Natural killer cell treated with Interleukin-12 subunit alpha and Interleukin-12 subunit beta and Interleukin-15 and Interleukin-18, amount 100 ng/mL, for 72 hours (primary cell): ENCODE results near the gene NKD2. TPM values are rescaled to one million over a fixed set of nuclear protein-coding genes. Genes with fewer than 3 reads are reported as not detected.
"Not testable (repeated sequence)": the region's sequence is repeated elsewhere in the genome, so short reads cannot be mapped to it uniquely, and the experiment has no call there.

Experiments
- ATAC-seq, 2 donors: fragments of 150-1000 bp; cut with Tn5 transposase in 1 of 2; sonication (Bioruptor Pico), chemical (Tn5 transposase) in 1 of 2; 2 replicates each; pipeline ENCODE4 v1.10.0; 2021
- DNase-seq: peaks from one replicate; pipeline ENCODE4 v3.0.0; 2022; ENCODE audit warnings: low spot score
- H3K27ac Mint-ChIP-seq, 2 donors: 1 replicate in 1 of 2; 2 replicates in 1 of 2; pipeline ENCODE4 v1.8.0; 2022; ENCODE audit warnings: mixed read lengths in 2 of 2, mild to moderate bottlenecking in 1 of 2, moderate library complexity in 1 of 2
- H3K27me3 Mint-ChIP-seq, 2 donors: 1 replicate in 1 of 2; 2 replicates in 1 of 2; pipeline ENCODE4 v1.8.0; 2022; ENCODE audit warnings: mixed read lengths in 2 of 2
- H3K36me3 Mint-ChIP-seq: one replicate; pipeline ENCODE4 v1.8.0; 2022; ENCODE audit warnings: mixed read lengths
- H3K4me1 Mint-ChIP-seq, 2 donors: 1 replicate in 1 of 2; 2 replicates in 1 of 2; pipeline ENCODE4 v1.8.0; 2022; ENCODE audit warnings: low read depth in 2 of 2, mixed read lengths in 2 of 2, mild to moderate bottlenecking in 1 of 2
- H3K4me3 Mint-ChIP-seq: one replicate; pipeline ENCODE4 v1.8.0; 2022; ENCODE audit warnings: mixed read lengths
- H3K9me3 Mint-ChIP-seq: 2 replicates; pipeline ENCODE4 v1.8.0; 2022; ENCODE audit warnings: mixed read lengths
- total RNA-seq, 2 donors: library from RNA; stranded (reverse); gene quantifications; one replicate each; pipeline ENCODE4 v1.2.3, GENCODE V29; 2022

Gene NKD2
- total RNA-seq, 2 donors from 2014 or later: 0.53 TPM; not detected in 1

DNA sequence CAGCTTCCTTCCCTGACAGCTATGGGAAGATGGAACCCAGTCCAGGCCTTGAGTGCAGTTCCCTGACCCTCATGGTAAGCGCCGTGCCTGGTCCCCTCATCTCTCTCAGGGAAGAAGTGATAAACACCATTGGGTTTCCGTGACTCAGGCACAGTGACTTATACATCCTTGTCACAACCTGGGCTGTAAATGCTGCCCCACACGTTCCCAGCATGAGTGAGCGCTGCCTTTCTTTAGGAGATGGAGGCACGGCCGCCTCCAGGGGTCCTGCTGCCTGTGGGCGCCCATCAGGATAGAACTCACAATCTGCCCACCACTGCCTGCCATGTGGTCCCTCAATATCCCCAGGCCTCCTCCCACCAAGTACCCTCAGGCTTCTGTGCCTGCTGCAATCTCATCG lies 8.3 kb upstream of the NKD2 start:
- H3K27me3 Mint-ChIP-seq: peaks cover 0 to 6% of the 10 kb centered on the region in 2 donors
- H3K4me3 Mint-ChIP-seq: no peak overlapping the region
- H3K9me3 Mint-ChIP-seq: no peaks in the 10 kb centered on the region
- no peaks in the 10 kb centered on the region for H3K36me3 Mint-ChIP-seq
- H3K27ac Mint-ChIP-seq: no peak overlapping the region
- peaks cover 7 to 9% of the 10 kb centered on the region in 2 donors for H3K4me1 Mint-ChIP-seq
- ATAC-seq: no peak
- DNase-seq: no peak

DNA sequence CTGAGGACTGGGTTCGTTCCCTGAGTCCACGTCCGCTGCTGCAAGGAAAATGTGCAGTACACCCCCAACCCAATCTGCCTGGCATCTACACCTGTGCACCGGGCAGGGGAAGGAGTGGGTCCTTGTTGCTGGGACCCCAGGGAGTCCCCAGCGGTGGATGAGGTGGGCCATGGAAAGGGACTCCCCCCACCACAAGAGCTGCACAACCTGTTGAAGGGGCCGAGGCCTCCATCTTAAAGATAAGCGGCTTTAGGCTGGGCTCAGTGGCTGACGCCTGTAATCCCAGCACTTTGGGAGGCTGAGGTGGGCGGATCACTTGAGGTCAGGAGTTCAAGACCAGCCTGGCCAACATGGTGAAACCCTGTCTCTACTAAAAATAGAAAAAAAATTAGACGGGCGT lies 7.8 kb upstream of the NKD2 start:
- H3K27me3 Mint-ChIP-seq, H3K4me3 Mint-ChIP-seq, ATAC-seq, DNase-seq, H3K27ac Mint-ChIP-seq, H3K36me3 Mint-ChIP-seq, H3K9me3 Mint-ChIP-seq: not testable (repeated sequence)
- peaks cover 7 to 10% of the 10 kb centered on the region in 2 donors for H3K4me1 Mint-ChIP-seq

DNA sequence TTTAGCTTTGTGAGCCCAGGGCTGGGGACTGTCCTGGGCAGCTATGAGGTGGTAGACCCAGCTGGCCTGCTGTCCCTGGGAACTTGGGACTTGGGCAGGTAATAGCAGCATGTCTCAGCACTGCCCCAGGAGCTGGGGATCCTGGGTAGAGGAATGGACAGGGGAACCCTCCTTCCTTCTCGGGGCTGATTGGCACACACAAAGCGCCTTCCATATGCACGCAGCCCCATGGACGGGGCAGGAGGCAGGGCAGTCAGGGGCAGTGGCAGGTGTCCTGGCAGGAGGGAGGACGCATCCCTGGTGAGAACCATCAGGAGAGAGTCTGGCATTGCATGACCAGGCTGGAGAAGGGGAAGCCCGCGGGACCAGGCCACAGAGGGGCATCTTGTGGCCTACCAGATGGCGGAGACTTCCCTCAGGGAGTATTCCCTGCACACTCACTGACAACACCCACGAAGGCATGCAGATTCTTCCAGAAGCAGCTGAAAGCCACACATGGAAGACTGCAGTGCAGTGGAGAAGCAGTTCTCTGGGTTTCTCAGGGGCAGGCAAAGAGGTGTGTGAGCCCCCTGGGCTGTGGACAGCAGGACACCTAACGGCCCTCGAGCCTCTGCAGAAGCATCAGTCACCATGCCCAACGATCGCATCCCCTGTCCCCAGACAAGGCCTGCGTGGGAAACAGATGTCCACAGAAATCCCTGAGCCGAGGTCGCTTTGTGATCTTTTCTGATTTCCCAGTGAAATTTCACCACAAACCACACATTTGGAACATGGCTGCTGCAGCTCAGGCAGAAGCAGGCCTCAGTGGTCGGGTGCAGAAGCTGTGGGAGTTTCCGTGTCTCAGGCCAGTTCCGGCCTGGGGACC lies 7.0 kb upstream of the NKD2 start:
- Mint-ChIP-seq H3K4me3 (no peak overlapping the region), H3K9me3 (no peaks in the 10 kb centered on the region), H3K27me3 (peaks cover 11 to 14% of the 10 kb centered on the region in 2 donors), H3K4me1 (peaks cover 7 to 12% of the 10 kb centered on the region in 2 donors), H3K27ac (no peak overlapping the region), H3K36me3 (no peaks in the 10 kb centered on the region)
- ATAC-seq (no peak), DNase-seq (no peak)

DNA sequence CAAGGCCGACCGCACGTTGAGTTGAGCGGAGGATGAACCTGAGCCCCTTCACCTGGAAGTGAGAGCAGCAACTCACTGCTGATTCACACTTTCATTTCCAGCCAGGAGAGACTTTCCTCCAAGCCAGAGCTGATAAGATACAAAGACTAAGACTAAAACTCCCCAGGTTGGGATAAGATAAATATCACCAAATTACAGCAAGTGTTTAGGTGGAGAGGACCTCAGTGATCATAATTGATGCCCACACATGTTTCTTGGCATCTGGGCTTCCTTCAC lies 6.4 kb upstream of the NKD2 start:
- H3K27me3 Mint-ChIP-seq: peaks cover 17% of the 10 kb centered on the region in 2 donors
- no peak overlapping the region for H3K4me3 Mint-ChIP-seq
- H3K9me3 Mint-ChIP-seq: no peaks in the 10 kb centered on the region
- H3K27ac Mint-ChIP-seq: no peak overlapping the region
- ATAC-seq (no peak), DNase-seq (no peak)
- peaks cover 2 to 7% of the 10 kb centered on the region in 2 donors for H3K4me1 Mint-ChIP-seq
- H3K36me3 Mint-ChIP-seq: no peaks in the 10 kb centered on the region

DNA sequence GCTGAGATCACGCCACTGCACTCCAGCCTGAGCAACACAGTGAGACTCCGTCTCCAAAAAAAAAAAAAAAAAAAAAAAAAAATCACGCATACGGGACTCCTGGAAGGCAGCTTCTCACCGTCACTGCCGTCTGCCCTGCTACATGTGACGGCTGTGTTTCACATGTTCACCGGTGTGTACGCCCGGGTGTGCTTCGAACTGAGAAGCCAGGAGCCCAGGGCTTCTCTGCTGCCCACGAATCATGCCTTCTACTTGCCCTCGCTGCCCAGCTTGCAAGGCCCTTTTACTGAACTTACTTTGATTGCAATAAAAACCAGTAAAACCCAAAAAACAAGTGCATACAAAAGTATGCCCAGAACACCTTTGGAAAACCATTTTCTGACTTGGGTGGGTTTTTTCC lies 5.8 kb upstream of the NKD2 start:
- Mint-ChIP-seq H3K4me1 (peaks cover 3 to 7% of the 10 kb centered on the region in 2 donors), H3K36me3 (no peaks in the 10 kb centered on the region), H3K27ac (no peak overlapping the region), H3K27me3 (peaks cover 21% of the 10 kb centered on the region in 2 donors), H3K9me3 (no peaks in the 10 kb centered on the region), H3K4me3 (no peak overlapping the region)
- no peak for ATAC-seq
- DNase-seq: no peak

DNA sequence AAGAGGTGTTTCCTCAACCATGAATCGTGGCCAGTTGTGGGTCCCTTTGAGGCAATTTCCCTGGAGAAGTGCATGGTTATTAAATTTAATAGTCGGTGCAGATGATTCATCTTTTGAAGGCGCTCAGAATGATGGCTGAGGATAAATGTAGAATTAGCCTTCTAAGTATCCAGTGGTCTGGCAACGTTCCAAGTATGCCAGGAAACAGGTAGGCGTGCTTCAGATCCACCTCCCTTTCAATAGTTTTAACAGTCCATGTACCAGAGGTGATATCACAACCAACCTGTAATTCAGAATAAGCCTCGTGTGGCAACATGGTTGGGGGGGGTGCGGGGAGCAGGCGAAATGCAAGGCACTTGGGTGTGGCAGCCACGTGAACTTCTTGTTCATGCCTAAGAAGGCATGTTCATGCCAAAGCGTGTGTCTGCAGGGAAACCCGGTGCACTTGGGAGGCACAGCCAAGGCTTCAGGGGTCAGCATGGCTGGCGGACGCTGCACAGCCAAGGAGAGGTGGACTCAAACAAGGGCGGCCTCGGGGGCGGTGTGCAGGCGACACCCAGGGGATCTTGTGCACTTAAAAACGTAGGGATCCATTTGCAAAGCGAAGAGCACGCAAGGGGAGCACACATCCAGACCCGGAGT lies 5.2 kb upstream of the NKD2 start:
- H3K4me3 Mint-ChIP-seq: no peak overlapping the region

DNA sequence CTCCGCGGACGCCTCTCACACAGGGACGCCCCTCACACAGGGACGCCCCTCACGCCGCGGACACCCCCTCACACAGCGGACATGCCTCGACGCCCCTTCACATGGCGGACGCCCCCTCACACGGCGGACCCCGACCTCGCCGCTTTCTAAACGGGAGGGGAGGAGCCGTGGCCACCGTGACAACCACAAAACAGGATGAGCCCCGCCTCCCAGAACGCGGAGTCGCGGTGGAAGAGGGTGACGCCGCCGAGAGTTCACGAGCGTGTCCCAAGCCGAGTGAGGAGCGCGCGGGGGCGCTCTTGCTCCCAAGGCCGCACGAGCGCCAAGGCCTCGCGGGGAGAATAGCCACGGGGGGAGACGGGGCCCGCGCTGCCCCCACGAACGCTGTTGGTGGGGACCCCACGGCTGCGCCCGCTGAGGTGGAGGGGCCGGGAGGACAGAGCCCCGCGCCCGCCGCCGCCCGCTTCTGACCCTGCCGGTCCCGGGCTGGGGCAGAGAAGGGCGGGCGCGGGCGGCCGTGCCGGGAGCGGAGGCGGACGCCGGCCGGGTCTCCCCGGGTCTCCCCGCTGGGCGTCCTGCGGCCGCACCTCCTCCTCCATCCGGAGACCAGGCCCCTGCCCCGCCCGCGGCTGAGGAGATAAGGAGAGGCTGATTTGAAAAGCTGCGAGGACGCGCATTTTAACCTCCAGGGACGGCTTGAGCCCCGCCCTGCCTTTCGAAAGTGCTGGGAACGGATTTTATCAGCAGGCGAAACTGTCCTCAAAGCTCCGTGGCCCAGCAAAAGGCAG lies 3.9 kb upstream of the NKD2 start:
- Mint-ChIP-seq H3K4me1 (peaks cover 5 to 9% of the 10 kb centered on the region in 2 donors), H3K9me3 (no peaks in the 10 kb centered on the region), H3K27ac (no peak overlapping the region), H3K27me3 (peaks cover 24 to 25% of the 10 kb centered on the region in 2 donors), H3K36me3 (no peaks in the 10 kb centered on the region), H3K4me3 (peak overlapping the region; percentile 52)
- ATAC-seq (peak; percentile 62 to 72), DNase-seq (no peak)

More for the DNA sequence above, 5.2 kb upstream of the NKD2 start:
- DNase-seq: no peak
- ATAC-seq: no peak
- Mint-ChIP-seq H3K4me1 (peaks cover 5 to 9% of the 10 kb centered on the region in 2 donors), H3K36me3 (no peaks in the 10 kb centered on the region), H3K27me3 (peaks cover 24 to 25% of the 10 kb centered on the region in 2 donors), H3K27ac (no peak overlapping the region), H3K9me3 (no peaks in the 10 kb centered on the region)

DNA sequence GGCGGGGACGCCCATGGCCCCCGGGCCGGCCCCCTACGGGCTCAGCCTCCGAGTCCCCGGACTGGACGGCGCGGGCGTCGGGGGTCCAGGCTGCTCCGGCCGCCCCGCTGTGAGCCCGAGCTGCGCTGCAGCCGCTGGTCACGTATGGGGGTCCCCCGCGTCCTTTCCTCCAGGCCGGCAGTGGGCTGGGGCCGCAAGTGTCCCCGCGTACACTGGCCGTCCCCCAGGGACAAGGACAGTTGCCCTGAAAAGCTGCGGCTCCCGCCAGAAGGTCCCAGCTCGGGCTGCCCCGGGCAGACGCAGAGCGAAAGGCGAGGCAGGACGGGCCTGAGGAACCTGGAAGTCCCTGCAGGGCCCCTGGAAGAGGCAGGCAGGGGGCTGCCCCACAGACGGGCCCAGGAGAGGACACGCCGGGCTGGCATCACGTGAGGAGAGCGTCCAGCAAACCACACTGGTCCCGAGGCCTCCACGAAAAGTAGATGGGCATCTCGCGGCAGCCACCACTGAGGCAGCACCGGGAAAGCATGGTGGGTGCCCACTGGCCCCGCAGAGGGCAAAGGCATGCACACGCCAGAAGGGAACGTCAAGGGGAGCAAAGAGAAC lies 3.3 kb upstream of the NKD2 start:
- Mint-ChIP-seq H3K9me3 (no peaks in the 10 kb centered on the region), H3K4me1 (peaks cover 5 to 9% of the 10 kb centered on the region in 2 donors), H3K4me3 (no peak overlapping the region), H3K27me3 (peaks cover 28 to 29% of the 10 kb centered on the region in 2 donors), H3K36me3 (no peaks in the 10 kb centered on the region), H3K27ac (no peak overlapping the region)
- ATAC-seq (no peak), DNase-seq (no peak)

DNA sequence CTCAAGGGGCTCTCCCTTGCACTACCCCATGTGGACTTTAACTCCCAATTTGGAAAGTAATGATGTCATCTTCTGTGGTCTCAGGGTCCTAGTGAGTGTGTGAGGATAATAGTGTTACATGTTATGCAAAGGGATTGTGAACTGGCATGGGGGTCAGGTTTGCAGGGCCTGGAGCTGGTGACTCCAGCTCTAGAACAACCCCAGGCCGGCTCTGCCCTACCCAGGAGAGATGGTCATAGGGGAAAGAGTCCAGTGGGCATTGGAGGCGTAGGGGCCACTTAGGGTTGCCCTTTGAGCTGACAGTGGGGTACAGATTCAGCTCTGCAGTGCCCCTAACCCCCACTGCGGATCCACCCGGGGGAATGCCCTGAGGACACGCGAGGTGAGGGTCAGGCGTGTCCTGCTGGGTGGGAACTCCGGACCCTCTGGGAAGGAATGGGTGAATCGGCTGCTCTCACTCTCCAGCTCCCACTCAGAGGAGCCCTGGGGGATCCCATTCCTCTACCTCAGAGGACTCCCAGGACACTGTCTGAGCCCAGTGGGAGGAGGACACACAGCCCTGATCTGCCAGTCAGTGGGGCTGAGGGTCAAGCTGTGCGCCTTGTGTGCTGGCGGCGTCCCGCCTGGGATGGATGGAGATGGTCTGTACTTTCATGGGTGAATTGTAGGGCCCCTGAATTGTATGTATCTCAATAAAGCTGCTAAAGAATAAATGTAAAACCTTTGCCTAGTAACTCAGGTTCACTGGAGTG lies 2.5 kb upstream of the NKD2 start:
- Mint-ChIP-seq H3K27ac (no peak overlapping the region), H3K36me3 (no peaks in the 10 kb centered on the region), H3K27me3 (peaks cover 30 to 34% of the 10 kb centered on the region in 2 donors), H3K4me1 (peaks cover 5 to 9% of the 10 kb centered on the region in 2 donors), H3K9me3 (no peaks in the 10 kb centered on the region), H3K4me3 (peak overlapping the region; percentile 47)
- DNase-seq (no peak), ATAC-seq (no peak)

DNA sequence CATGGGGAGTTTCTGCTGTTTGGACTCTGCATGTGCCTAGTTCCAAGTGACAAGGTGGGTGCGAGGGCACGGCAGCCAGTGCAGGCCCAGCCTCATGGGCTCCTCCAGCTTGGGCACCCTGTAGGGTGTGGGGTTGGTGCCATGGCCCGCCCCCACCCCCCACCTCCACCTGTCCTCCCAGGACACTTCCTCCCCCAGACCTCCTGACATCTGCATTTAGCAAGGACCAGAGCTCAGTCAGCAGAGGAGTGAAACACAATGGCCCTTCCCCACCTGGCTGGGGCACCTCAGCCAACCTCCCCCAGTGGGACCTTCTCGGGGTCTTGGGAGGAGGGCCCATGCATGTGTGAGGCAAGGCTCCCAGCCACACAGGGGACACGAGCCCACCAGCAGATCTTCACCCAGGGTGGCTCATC lies 1.9 kb upstream of the NKD2 start:
- no peak overlapping the region for H3K4me3 Mint-ChIP-seq

DNA sequence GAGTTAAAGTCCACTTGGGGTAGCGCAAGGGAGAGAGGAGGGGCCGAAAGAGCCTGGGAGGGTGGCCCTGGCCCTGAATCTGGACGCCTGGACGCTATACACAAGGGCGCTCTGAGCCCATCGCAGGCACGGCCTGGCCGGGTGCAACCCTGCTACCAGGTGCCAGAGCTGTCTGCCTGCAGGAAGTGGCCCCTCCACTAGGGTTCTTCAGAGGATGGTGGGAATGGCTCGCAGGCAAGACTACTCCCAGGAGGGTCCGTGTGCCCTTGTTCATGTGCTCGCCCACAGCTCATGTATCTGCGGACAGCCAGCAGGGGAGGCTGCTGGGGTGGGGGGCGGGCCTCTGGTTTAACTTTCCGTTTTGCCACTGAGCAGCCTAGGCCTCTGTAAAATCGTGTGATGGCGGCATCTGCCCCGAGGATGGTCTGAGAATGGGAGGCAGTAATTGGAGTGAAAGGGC lies 1.4 kb upstream of the NKD2 start:
- H3K27ac Mint-ChIP-seq: no peak overlapping the region
- H3K4me3 Mint-ChIP-seq: peak overlapping the region; percentile 65
- no peak for DNase-seq
- H3K27me3 Mint-ChIP-seq: peaks cover 34 to 42% of the 10 kb centered on the region in 2 donors
- no peaks in the 10 kb centered on the region for H3K9me3 Mint-ChIP-seq
- peaks cover 5 to 11% of the 10 kb centered on the region in 2 donors for H3K4me1 Mint-ChIP-seq
- no peaks in the 10 kb centered on the region for H3K36me3 Mint-ChIP-seq
- no peak for ATAC-seq

More for the DNA sequence above, 1.9 kb upstream of the NKD2 start:
- H3K4me1 Mint-ChIP-seq: peaks cover 5 to 11% of the 10 kb centered on the region in 2 donors
- DNase-seq: no peak
- H3K27ac Mint-ChIP-seq: no peak overlapping the region
- peaks cover 36 to 40% of the 10 kb centered on the region in 2 donors for H3K27me3 Mint-ChIP-seq
- no peaks in the 10 kb centered on the region for H3K36me3 Mint-ChIP-seq
- H3K9me3 Mint-ChIP-seq: no peaks in the 10 kb centered on the region
- ATAC-seq: no peak

DNA sequence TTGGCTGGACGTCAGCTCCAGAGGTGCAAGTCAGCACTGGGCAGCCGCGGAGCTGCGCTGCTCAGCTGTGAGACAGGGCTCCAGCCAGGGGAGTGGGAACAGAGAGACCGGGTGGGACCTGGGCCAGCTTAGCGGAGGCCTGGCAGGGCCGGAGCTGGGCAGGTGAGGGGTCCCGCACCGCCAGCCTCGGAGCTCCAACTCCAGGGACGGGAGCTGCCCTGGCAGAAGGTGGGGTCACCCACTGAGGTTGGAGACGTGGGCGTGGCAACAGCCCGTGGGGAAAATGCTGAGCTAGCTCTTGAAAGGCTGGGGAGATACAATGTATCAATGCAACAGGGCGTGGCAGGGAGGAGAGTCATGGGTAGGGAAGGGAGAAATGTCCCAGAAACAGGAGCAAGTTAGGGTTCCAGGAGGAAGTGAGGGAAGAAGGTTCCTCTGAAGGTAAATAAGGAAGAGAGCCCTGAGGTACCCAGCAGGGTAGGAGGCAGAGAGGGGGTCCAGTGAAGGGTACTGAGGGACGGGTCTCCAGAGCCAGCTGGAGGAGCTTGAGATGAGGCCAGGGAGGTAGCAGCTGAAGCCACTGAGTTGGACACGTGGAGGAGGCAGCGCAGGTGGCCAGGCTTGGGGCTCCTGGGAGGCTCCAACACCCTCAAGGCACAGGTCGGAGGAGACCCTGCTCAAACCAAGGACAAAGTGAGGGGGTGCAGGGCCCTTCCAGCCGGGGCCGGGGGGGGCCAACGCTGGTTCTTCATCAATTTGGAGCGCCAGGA lies 736 bp upstream of the NKD2 start:
- peaks cover 5 to 11% of the 10 kb centered on the region in 2 donors for H3K4me1 Mint-ChIP-seq
- H3K27me3 Mint-ChIP-seq: peaks cover 33 to 42% of the 10 kb centered on the region in 2 donors
- no peaks in the 10 kb centered on the region for H3K36me3 Mint-ChIP-seq
- H3K4me3 Mint-ChIP-seq: peak overlapping the region; percentile 65
- no peak overlapping the region for H3K27ac Mint-ChIP-seq
- H3K9me3 Mint-ChIP-seq: no peaks in the 10 kb centered on the region
- ATAC-seq (no peak), DNase-seq (peak; percentile 45)
